HFFc6 (cell line): ENCODE measurements around the gene CLEC4C. TPM values are rescaled to one million over a fixed set of nuclear protein-coding genes. Genes with fewer than 3 reads are reported as not detected.

Experiments used
- DNase-seq: peaks from one replicate; pipeline ENCODE4 v3.0.0-alpha.2; 2018
- H3K27ac Mint-ChIP-seq: 2 replicates; pipeline ENCODE4 v1.8.0; 2020; ENCODE audit warnings: mild to moderate bottlenecking, mixed read lengths
- H3K27me3 Mint-ChIP-seq: 2 replicates; pipeline ENCODE4 v1.8.0; 2021; ENCODE audit warnings: mild to moderate bottlenecking, moderate library complexity, mixed read lengths; ENCODE audit not compliant: insufficient read depth
- H3K36me3 Mint-ChIP-seq: 2 replicates; pipeline ENCODE4 v1.8.0; 2021; ENCODE audit warnings: low read depth, mixed read lengths
- H3K4me1 Mint-ChIP-seq: 2 replicates; pipeline ENCODE4 v1.8.0; 2020; ENCODE audit warnings: low read depth, mixed read lengths
- H3K4me3 Mint-ChIP-seq: 2 replicates; pipeline ENCODE4 v1.8.0; 2020; ENCODE audit warnings: mild to moderate bottlenecking, moderate library complexity, mixed read lengths
- H3K9me3 Mint-ChIP-seq: 2 replicates; pipeline ENCODE4 v1.8.0; 2020; ENCODE audit warnings: mild to moderate bottlenecking, mixed read lengths
- total RNA-seq, 6 experiments: library from RNA; stranded (reverse); fragmentation: NEBNext Ultra II Directional; extraction: Animal tissue kit (Norgen Biotek cat#: 25700); gene quantifications; 2 replicates in 1 of 6; 3 replicates in 5 of 6; pipeline ENCODE4 v1.2.3, GENCODE V29; 2021
- TF ChIP-seq, protein P1 (sequence below): fragments of 200-600 bp; sonication (generic); IDR thresholded peaks from 2 replicates; pipeline ENCODE4 v1.5.0; 2021; ENCODE audit warnings: antibody characterized with exemption, mild to moderate bottlenecking

CLEC4C gene
- total RNA-seq, 6 experiments from 2014 or later, result not detected

DNA sequence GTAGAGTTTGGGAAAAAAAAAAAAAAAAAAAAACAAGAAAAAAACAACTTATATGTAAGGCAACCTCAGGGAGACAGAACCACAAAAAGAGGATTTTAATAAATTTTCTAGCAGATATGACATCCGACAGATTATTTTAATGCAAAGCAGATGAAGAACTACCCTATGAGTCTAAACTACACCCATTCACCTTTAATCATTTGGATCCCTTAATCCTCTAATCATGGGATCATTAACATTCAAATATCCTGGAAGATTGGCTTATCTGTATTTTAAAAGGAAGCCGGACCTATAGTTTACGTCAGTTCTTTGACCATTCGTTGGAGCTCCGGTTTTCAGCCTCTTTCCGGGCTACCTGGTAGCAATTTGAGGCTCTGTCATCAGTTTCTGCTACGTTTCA, 36.0 kb downstream of the CLEC4C start, which contains the start of gene DPPA3:
Gene DPPA3, plus strand, starts transcription at position 301 of the 400 bp plus-strand sequence. CDS start 138 bp downstream, outside the sequence.
- H3K27ac Mint-ChIP-seq, result no peak within 1 kb of the TSS
- no peak within 1 kb of the TSS for H3K4me3 Mint-ChIP-seq
- H3K9me3 Mint-ChIP-seq, result peaks cover 4% of the 10 kb centered on the region; the same call in 1 of the 2 replicates
- H3K36me3 Mint-ChIP-seq, result no peaks in the 10 kb centered on the region
- no peak for DNase-seq
- H3K27me3 Mint-ChIP-seq, result peaks cover 13% of the 10 kb centered on the region
- TF ChIP-seq, protein P1, sequence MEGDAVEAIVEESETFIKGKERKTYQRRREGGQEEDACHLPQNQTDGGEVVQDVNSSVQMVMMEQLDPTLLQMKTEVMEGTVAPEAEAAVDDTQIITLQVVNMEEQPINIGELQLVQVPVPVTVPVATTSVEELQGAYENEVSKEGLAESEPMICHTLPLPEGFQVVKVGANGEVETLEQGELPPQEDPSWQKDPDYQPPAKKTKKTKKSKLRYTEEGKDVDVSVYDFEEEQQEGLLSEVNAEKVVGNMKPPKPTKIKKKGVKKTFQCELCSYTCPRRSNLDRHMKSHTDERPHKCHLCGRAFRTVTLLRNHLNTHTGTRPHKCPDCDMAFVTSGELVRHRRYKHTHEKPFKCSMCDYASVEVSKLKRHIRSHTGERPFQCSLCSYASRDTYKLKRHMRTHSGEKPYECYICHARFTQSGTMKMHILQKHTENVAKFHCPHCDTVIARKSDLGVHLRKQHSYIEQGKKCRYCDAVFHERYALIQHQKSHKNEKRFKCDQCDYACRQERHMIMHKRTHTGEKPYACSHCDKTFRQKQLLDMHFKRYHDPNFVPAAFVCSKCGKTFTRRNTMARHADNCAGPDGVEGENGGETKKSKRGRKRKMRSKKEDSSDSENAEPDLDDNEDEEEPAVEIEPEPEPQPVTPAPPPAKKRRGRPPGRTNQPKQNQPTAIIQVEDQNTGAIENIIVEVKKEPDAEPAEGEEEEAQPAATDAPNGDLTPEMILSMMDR, result no peak
- H3K4me1 Mint-ChIP-seq, result no peaks in the 10 kb centered on the region

DNA sequence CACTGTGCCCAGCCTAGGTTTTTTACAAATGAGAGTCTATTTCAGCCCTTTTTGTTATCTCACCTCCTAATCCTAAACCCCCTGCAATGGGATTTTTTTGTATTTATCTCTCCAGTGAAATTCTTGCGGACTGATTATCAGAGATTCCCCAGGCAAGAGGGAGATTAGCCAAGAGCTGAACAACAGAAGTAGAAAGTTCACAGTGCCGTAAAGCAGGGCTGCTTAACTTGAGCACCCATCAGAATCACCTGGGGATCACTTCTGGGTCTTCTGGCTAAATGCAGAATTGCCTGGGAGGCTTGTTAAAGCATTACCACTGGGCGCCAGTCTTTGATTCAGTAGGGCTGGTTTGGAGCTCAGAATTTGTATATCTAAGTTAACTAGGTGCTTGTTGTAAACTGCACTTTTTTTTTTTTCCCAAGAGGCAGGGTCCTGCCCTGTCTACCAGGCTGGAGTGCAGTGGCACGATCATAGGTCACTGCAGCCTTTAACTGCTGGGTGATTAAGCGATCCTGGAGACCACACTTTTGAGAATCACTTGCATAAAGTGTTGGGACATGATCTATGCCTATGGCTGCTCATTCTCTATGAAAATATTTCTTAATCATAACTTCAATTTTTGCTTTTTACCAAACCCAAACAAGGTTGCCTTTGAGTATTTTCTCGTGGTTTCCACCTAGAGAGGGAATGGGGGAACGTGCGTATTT, 37.1 kb downstream of the CLEC4C start:
- DNase-seq, result no peak
- Mint-ChIP-seq H3K36me3 (no peaks in the 10 kb centered on the region), H3K4me3 (no peak overlapping the region), H3K9me3 (peaks cover 3% of the 10 kb centered on the region; the same call in 1 of the 2 replicates), H3K27me3 (peaks cover 13% of the 10 kb centered on the region), H3K27ac (no peak overlapping the region), H3K4me1 (no peaks in the 10 kb centered on the region)
- TF ChIP-seq, protein P1, result no peak

- H3K27me3 Mint-ChIP-seq, result peaks cover 11% of the 10 kb centered on the region
- H3K4me3 Mint-ChIP-seq, result no peak overlapping the region
- H3K9me3 Mint-ChIP-seq, result no peaks in the 10 kb centered on the region
- H3K36me3 Mint-ChIP-seq, result no peaks in the 10 kb centered on the region
- TF ChIP-seq, protein P1, result no peak
- no peaks in the 10 kb centered on the region for H3K4me1 Mint-ChIP-seq
- H3K27ac Mint-ChIP-seq, result no peak overlapping the region
- no peak for DNase-seq
Measured at GRCh38 chr12:7705846-7706245, 41.3 kb downstream of the CLEC4C start.

- peaks cover 16% of the 10 kb centered on the region for H3K27me3 Mint-ChIP-seq
- H3K4me1 Mint-ChIP-seq, result no peaks in the 10 kb centered on the region
- TF ChIP-seq, protein P1, result no peak
- no peak for DNase-seq
- H3K27ac Mint-ChIP-seq, result no peak within 1 kb of the TSS
- no peaks in the 10 kb centered on the region for H3K36me3 Mint-ChIP-seq
- H3K9me3 Mint-ChIP-seq, result no peaks in the 10 kb centered on the region
- H3K4me3 Mint-ChIP-seq, result no peak within 1 kb of the TSS
Measured at GRCh38 chr12:7695566-7696197, 51.5 kb downstream of the CLEC4C start, which contains the start of gene GDF3. Gene GDF3, minus strand, starts transcription at chr12:7695775. Its CDS starts 47 bp downstream, at chr12:7695728.

DNA sequence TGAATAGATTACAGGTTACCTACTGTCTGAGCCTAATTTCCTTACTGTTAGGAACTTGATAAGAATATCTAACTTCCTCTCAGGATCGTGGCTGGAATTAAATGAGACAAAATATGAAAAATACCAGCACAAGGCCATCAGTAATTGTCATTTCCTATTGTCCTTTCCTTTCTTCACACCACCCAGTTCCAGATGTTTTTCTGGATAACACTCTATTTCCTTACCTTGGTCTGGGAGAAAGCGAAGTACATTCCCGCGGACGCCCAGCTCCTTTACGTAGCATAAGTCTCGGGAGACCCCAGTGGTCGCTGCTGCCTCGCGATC, 52.0 kb downstream of the CLEC4C start:
- Mint-ChIP-seq H3K4me1 (no peaks in the 10 kb centered on the region), H3K9me3 (no peaks in the 10 kb centered on the region), H3K4me3 (no peak overlapping the region), H3K27ac (no peak overlapping the region), H3K27me3 (peaks cover 16% of the 10 kb centered on the region), H3K36me3 (no peaks in the 10 kb centered on the region)
- TF ChIP-seq, protein P1, result no peak
- DNase-seq, result no peak
